Mesothelial cell of epicardium (in vitro differentiated cells): ENCODE results near the gene XRCC3. TPM values are rescaled to one million over a fixed set of nuclear protein-coding genes. Genes with fewer than 3 reads are reported as not detected.

ENCODE experiments used
- DNase-seq, 2 experiments: peaks; one replicate each; pipeline ENCODE4 v3.0.0; 2021; ENCODE audit warnings: low spot score in 2 of 2; ENCODE audit not compliant: unreplicated experiment in 2 of 2
- H3K27ac Mint-ChIP-seq: 2 replicates; pipeline ENCODE4 v1.8.0; 2021; ENCODE audit warnings: mixed read lengths
- H3K27me3 Mint-ChIP-seq: 2 replicates; pipeline ENCODE4 v1.8.0; 2021; ENCODE audit warnings: low read depth, mixed read lengths
- H3K36me3 Mint-ChIP-seq: 2 replicates; pipeline ENCODE4 v1.8.0; 2021; ENCODE audit warnings: mixed read lengths
- H3K4me1 Mint-ChIP-seq: 2 replicates; pipeline ENCODE4 v1.8.0; 2021; ENCODE audit warnings: mixed read lengths
- H3K4me3 Mint-ChIP-seq: 2 replicates; pipeline ENCODE4 v1.8.0; 2021; ENCODE audit warnings: mild to moderate bottlenecking, moderate library complexity, mixed read lengths
- H3K9me3 Mint-ChIP-seq: 2 replicates; pipeline ENCODE4 v1.8.0; 2021; ENCODE audit warnings: mixed read lengths
- CTCF ChIP-seq: fragments of 200-600 bp; sonication (generic); IDR thresholded peaks from one replicate; pipeline ENCODE4 v1.5.0; 2021; ENCODE audit warnings: antibody characterized with exemption; ENCODE audit not compliant: unreplicated experiment
- total RNA-seq: library from RNA; stranded (reverse); gene quantifications from 3 replicates; pipeline ENCODE4 v1.2.1, GENCODE V29; 2021

XRCC3 gene
- total RNA-seq, 1 donor from 2014 or later = 19.7 TPM

- Mint-ChIP-seq H3K36me3 (peaks cover 18% of the 10 kb centered on the region), H3K27ac (peak overlapping the region; percentile 34), H3K27me3 (no peaks in the 10 kb centered on the region), H3K4me1 (peaks cover 28% of the 10 kb centered on the region), H3K9me3 (no peaks in the 10 kb centered on the region), H3K4me3 (no peak overlapping the region)
- DNase-seq = no peak
- no peak for TF ChIP-seq CTCF
Observed at GRCh38 chr14:103734081-103734888, 19.0 kb upstream of the XRCC3 start.

- no peak for DNase-seq
- no peaks in the 10 kb centered on the region for H3K27me3 Mint-ChIP-seq
- H3K4me3 Mint-ChIP-seq = no peak overlapping the region
- no peaks in the 10 kb centered on the region for H3K9me3 Mint-ChIP-seq
- peak overlapping the region; percentile 64 for H3K27ac Mint-ChIP-seq
- TF ChIP-seq CTCF = no peak
- H3K36me3 Mint-ChIP-seq = peaks cover 23% of the 10 kb centered on the region
- H3K4me1 Mint-ChIP-seq = peaks cover 28% of the 10 kb centered on the region
Observed at GRCh38 chr14:103733651-103734050, 18.4 kb upstream of the XRCC3 start.

- no peaks in the 10 kb centered on the region for H3K9me3 Mint-ChIP-seq
- DNase-seq = no peak
- H3K4me3 Mint-ChIP-seq = no peak overlapping the region
- H3K27me3 Mint-ChIP-seq = no peaks in the 10 kb centered on the region
- H3K27ac Mint-ChIP-seq = peak overlapping the region; percentile 71
- no peak for TF ChIP-seq CTCF
- peaks cover 20% of the 10 kb centered on the region for H3K36me3 Mint-ChIP-seq
- peaks cover 28% of the 10 kb centered on the region for H3K4me1 Mint-ChIP-seq
Observed at GRCh38 chr14:103732868-103733620, 17.8 kb upstream of the XRCC3 start.

- peak overlapping the region; percentile 71 for H3K27ac Mint-ChIP-seq
- DNase-seq = no peak
Observed at GRCh38 chr14:103731916-103732867, 16.9 kb upstream of the XRCC3 start.

More at GRCh38 chr14:103731916-103732867, 16.9 kb upstream of the XRCC3 start:
- Mint-ChIP-seq H3K4me1 (peaks cover 28% of the 10 kb centered on the region), H3K9me3 (no peaks in the 10 kb centered on the region), H3K27me3 (no peaks in the 10 kb centered on the region), H3K4me3 (no peak overlapping the region), H3K36me3 (peaks cover 17% of the 10 kb centered on the region)
- no peak for TF ChIP-seq CTCF
